Measurements from ENCODE around the gene TPRN.

Gene TPRN

GRCh38 chr9:137227054-137227852 is 26.7 kb upstream of the TPRN start, which contains the start of gene RNF224:
RNF224 (plus strand) TSS chr9:137227502; CDS start chr9:137228336, 834 bp downstream.
- Histone ChIP-seq H3K4me2 (ENCODE audit: low read length) (no peak within 1 kb of the TSS), H3K27ac (ENCODE audit: low read depth, low read length, poor library complexity, severe bottlenecking) (no peak within 1 kb of the TSS), H3K9ac (ENCODE audit: low read length) (no peak within 1 kb of the TSS)

GRCh38 chr9:137226338-137227053 is 26.0 kb upstream of the TPRN start:
- H3K4me2 ChIP-seq (ENCODE audit: low read length) = no peak overlapping the region

More at GRCh38 chr9:137227054-137227852, 26.7 kb upstream of the TPRN start, which contains the start of gene RNF224:
- Histone ChIP-seq H3F3A (ENCODE audit: insufficient read depth, low read length) (no peaks in the 10 kb centered on the region), H3K9me2 (ENCODE audit: low read depth, low read length) (no peaks in the 10 kb centered on the region), H2AFZ (ENCODE audit: low read length) (no peak within 1 kb of the TSS), H3K27me3 (ENCODE audit: insufficient read depth, low read length) (peaks cover 10% of the 10 kb centered on the region; the same call in 1 of the 2 replicates), H3K79me2 (ENCODE audit: insufficient read depth, low read length) (no peaks in the 10 kb centered on the region), H4K20me1 (ENCODE audit: insufficient read depth, low read length) (no peaks in the 10 kb centered on the region), H3K4me3 (ENCODE audit: low read depth, low read length, poor library complexity, severe bottlenecking) (no peak within 1 kb of the TSS), H3K36me3 (ENCODE audit: insufficient read depth, low read length) (no peaks in the 10 kb centered on the region), H3K4me1 (ENCODE audit: insufficient read depth, low read length, severe bottlenecking) (peaks cover 16% of the 10 kb centered on the region), H3K9me3 (ENCODE audit: low read length) (no peaks in the 10 kb centered on the region)
- TF ChIP-seq CTCF (IDR thresholded peaks at IDR 0.05; ENCODE audit: low read length) = peak; percentile 96
- no peak for TF ChIP-seq EZH2 (IDR thresholded peaks at IDR 0.05; ENCODE audit: borderline replicate concordance, low read length)

More at GRCh38 chr9:137226338-137227053, 26.0 kb upstream of the TPRN start:
- Histone ChIP-seq H4K20me1 (ENCODE audit: insufficient read depth, low read length) (no peaks in the 10 kb centered on the region), H3K9me3 (ENCODE audit: low read length) (no peaks in the 10 kb centered on the region), H3K27ac (ENCODE audit: low read depth, low read length, poor library complexity, severe bottlenecking) (no peak overlapping the region), H3K36me3 (ENCODE audit: insufficient read depth, low read length) (no peaks in the 10 kb centered on the region), H3F3A (ENCODE audit: insufficient read depth, low read length) (no peaks in the 10 kb centered on the region), H2AFZ (ENCODE audit: low read length) (no peak overlapping the region), H3K4me1 (ENCODE audit: insufficient read depth, low read length, severe bottlenecking) (peaks cover 17% of the 10 kb centered on the region), H3K4me3 (ENCODE audit: low read depth, low read length, poor library complexity, severe bottlenecking) (no peak overlapping the region), H3K9ac (ENCODE audit: low read length) (no peak overlapping the region), H3K9me2 (ENCODE audit: low read depth, low read length) (no peaks in the 10 kb centered on the region), H3K79me2 (ENCODE audit: insufficient read depth, low read length) (no peaks in the 10 kb centered on the region), H3K27me3 (ENCODE audit: insufficient read depth, low read length) (peaks cover 10% of the 10 kb centered on the region; the same call in 1 of the 2 replicates)
- no peak for TF ChIP-seq CTCF (IDR thresholded peaks at IDR 0.05; ENCODE audit: low read length)
- TF ChIP-seq EZH2 (IDR thresholded peaks at IDR 0.05; ENCODE audit: borderline replicate concordance, low read length) = no peak

Data from OCI-LY1 (cell line).